NCI-H1092 treated with DMSO at 0.1 percent for 48 hours (cell line): ENCODE measurements around the gene NECTIN2.

ENCODE experiments used
- DNase-seq: peaks from one replicate; lab custom pipeline; 2025; lab: John Stamatoyannopoulos, UW

Gene NECTIN2

DNA sequence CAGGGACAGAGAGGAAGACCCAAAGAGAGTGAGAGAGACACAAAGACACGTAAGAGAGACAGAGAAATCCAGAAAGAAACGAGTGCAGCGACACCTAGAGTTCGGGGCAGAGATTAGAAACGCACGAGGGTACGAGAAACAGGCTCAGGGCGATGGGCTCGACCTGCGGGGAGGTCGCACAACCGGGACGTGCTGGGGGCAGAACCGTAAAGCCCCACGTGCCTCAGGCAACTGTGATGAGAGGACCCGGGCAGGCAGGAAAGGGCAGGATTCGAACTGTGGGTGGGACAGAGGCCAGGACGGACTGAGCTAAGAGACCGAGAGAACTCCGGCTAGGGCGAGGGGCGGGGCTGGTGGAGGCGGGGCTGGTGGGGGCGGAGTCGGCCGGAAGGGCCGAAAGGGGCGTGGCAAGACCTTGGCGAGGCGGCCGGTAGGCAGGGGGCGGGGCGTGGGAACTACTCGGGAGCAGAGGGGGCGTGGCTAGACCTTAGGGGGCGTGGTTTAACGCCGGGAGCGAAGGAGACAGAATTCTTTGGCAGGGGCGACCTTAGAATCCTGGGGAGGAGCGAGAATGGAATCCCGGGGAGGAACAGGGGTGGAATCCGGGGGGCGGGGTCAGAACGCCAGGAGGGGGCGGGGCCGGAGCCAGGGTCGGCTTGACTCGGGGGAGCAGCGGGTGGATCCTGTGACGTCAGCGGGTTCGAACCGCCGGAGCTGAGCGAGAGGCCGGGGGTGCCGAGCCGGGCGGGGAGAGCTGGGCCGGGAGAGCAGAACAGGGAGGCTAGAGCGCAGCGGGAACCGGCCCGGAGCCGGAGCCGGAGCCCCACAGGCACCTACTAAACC, at the start of gene NECTIN2:
TSS of gene NECTIN2 (plus strand) at position 686 of the 843 bp plus-strand sequence. CDS start 229 bp downstream, outside the sequence.
- peak; percentile 87 for DNase-seq

- peak; percentile 87 for DNase-seq
These were observed 49.4 kb upstream of the NECTIN2 start for GRCh38 chr19:44796701-44797115.

GRCh38 chr19:44799627-44800346, 46.3 kb upstream of the NECTIN2 start:
- DNase-seq, result no peak

DNA sequence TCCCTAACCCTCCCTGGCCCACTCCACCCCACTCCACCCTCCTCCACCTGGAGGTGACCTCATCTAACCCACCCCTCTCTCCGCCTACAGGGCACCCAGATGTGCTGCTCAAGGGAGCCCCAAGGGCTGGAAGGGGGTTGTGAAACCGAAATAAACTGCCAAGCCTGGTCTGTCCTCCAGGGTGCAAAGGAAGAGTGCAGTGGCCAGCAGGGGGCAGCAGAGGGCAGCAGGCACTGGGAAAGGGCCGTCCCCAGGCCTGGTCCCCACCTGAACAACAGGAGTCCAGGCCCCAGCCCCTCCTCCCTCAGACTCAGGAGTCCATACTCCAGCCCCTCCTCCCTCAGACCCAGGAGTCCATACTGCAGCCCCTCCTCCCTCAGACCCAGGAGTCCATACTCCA, 45.6 kb upstream of the NECTIN2 start:
- peak; percentile 49 for DNase-seq

- DNase-seq, result no peak
These were observed 42.4 kb upstream of the NECTIN2 start for GRCh38 chr19:44803442-44804428.

- DNase-seq, result no peak
These were observed 39.8 kb upstream of the NECTIN2 start for GRCh38 chr19:44806291-44806690.

GRCh38 chr19:44807162-44807561, 38.9 kb upstream of the NECTIN2 start:
- peak; percentile 51 for DNase-seq

GRCh38 chr19:44807652-44808462, 38.2 kb upstream of the NECTIN2 start:
- peak; percentile 4 for DNase-seq

DNA sequence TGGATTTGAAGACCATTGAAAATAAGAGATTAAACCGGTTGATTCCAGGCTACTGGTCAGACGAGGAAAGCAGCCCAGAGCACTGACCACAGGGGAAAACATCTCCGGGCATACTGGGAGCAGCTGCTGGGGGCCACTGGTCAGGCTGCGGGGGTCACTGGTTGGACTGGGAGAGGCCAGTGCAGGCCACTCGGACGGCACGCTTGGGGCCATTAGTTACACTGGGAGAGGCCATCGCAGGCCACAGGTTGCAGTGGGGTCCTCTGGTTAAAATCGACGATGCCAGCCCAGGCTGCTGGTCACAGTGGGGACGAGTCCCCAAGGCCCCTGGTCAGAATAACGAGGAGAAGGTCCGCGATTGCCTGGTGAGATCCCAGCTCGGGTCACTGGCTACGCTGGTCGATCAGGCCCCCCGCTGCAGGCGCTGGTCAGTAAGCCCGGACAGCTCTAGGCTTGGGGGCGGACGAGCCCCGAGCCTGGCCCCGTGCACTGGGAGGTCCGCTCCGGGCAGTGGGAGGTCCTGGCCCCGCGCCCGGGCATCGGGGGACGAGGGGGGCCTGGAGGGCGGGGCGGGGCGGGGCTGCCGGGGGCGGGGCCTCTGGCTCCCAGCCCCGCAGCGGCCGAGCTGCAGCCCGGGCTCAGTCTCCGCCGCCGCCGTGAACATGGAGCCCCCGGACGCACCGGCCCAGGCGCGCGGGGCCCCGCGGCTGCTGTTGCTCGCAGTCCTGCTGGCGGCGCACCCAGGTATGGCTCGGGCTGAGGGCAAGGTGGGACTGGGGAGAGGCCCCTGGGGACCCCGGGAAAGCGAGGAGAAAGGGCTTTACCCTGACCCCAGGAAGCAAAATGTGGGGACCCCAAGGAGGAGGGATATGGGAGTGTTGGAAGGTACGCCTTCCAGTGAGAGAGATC, 37.4 kb upstream of the NECTIN2 start, which contains the start of gene BCAM:
TSS of gene BCAM (plus strand) at position 641 of the 909 bp plus-strand sequence. CDS start at position 663, 22 bp downstream.
- peak; percentile 21 for DNase-seq

DNA sequence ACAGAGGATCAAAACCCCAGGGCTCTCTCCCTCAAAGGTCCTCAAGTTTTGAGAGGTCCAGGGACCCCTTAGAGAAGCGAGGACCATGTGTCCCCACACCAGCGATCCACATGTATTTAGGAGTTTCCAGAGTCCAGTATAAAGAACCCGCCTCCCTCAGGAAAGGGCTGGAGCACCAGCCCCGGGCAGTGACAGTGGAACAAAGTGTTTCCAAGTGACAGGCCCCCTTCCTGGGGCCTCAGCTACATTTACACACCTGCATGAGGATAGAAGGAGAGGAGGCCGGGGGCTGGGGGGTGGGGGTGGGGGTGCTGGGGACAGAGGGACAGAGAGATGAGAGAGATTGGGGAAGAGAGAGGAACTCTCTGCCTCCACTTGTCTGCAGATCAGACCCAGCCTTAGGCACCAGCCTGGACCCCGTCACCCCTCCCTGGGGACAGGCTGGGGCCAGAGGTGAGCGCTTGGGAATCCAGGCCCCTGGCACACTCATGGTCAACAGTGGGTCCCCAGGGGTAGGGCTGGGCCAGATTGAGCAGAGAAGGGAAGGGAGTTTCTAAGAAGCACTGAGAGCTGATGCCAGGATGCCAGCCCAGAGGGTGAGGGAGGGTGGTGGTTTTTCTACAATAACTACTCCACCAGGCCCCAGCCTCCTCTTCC, 36.4 kb upstream of the NECTIN2 start:
- no peak for DNase-seq

DNA sequence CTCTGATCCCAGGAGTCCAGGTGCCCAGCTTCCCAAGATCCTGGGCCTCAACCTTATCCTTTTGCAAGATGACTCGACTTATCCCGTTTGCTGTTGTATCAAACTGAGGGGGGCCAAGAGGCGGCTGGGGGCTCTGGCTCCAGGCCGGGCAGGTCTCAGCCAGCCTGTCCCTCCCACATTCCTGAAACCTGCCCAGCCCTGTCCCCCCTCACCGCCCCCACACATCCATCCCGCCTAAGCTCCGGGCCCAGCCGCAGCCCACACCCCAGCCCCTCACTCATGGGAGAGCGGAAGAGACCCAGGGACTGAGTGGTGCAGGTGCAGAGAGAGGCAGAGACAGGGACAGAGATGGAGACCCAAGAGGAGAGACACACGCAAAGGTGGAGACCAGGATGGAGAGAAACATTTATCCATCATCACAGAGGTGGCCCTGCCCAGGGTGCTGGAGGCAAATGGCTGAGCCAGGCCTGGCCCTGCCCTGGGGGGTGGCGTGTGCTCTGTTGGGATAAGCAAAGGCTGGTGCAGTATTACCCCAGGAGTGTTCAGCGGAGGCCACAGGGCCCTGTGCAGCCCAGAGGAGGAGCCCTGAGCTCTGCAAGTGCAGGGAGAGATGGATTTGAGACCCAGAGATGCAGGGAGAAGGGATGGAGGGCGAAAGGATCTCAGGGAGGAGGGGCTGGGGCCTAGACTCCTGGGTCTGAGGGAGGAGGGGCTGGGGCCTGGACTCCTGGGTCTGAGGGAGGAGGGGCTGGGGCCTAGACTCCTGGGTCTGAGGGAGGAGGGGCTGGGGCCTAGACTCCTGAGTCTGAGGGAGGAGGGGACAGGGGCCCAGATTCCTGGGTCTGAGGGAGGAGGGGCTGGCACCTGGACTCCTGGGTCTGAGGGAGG, 35.6 kb upstream of the NECTIN2 start:
- no peak for DNase-seq

GRCh38 chr19:44811122-44811419, 35.0 kb upstream of the NECTIN2 start:
- DNase-seq, result no peak

GRCh38 chr19:44812142-44812718, 33.9 kb upstream of the NECTIN2 start:
- no peak for DNase-seq

DNA sequence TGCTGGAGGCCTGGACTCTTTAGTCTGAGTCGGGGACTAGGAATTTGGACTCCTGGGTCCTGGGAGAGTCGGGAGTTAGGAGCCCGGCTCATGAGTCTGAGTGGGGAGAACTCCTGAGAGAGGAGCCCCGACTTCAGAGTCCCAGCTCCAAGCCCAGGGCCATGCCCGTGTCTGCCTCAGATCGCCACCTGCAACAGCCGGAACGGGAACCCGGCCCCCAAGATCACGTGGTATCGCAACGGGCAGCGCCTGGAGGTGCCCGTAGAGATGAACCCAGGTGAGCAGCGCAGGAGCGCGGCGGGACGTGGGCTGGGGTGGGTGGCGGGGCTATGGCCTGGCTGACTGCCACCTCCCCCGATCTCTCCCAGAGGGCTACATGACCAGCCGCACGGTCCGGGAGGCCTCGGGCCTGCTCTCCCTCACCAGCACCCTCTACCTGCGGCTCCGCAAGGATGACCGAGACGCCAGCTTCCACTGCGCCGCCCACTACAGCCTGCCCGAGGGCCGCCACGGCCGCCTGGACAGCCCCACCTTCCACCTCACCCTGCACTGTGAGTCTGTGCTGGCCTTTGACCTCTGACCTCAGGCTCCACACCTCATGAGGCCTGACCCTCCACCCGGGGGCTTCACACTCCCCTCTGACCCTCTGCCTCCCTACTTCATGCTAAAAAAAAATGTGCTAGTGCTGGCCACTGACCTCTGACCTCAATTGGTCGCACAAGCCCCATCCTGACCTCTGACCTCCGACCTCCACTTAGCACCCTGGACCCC, 32.8 kb upstream of the NECTIN2 start:
- DNase-seq, result no peak

GRCh38 chr19:44813841-44814470, 32.1 kb upstream of the NECTIN2 start:
- DNase-seq, result no peak

DNA sequence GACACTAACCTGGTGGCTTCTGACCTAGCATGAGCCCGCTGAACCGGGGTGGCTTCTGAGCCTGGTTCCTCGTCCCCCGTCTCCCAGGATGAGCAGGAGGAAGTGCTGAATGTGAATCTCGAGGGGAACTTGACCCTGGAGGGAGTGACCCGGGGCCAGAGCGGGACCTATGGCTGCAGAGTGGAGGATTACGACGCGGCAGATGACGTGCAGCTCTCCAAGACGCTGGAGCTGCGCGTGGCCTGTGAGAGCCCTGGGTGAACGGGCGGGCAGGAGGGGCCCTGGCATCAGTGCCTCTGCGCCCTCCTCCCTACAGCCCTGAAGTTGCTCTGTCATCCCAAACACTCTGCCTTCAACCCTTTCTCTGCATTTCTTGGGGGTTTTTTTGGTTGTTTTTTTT, 31.6 kb upstream of the NECTIN2 start:
- no peak for DNase-seq

DNA sequence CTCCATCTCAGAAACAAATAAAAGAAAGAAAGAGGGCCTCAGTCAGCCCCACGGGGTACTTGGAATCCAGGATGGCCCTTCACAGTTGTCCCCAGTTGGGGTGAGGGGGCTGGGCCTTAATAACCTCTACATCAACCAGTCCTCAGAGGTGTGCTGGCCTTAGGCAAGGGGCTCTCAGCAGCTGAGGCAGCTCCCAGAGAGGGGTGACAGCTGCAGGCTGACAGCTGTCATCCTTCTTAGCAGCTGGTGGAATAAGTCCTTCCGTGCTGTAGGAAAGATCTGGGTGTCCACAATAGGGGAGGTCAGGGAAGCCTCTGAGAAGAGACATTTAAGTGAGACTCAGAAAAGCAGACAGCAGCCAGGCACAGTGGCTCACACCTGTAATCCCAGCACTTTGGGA, 29.8 kb upstream of the NECTIN2 start:
- no peak for DNase-seq
